C4-2B (cell line): Measurements from ENCODE around the gene TRAF3.

Experiments
- CTCF ChIP-seq: fragments of 450-650 bp; conservative IDR thresholded peaks from 2 replicates; pipeline ENCODE4 v1.5.1; 2017; ENCODE audit warnings: mild to moderate bottlenecking
- ZFX ChIP-seq: fragments of 450-650 bp; IDR thresholded peaks from 2 replicates; pipeline ENCODE4 v1.6.1; 2017

DNA sequence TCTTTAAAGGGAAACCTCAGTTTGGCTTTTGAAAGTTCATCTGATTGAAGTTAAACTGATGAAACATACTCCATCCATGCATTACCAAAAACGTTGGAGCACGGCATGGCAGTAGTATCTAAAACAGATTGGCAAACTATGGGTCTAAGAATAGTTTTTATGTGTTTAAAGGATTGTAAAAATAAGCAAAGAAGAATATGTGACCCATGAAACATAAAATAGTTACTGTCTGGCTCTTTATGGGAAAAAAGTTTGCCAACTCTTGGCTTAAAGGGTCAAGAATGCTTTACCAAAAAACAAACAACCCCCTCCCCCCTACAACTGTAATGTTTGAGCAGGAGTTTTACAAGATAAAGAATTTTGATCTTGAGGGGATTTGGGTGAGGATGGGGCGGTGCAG, 32.6 kb downstream of the TRAF3 start:
- TF ChIP-seq CTCF, result no peak
- no peak for TF ChIP-seq ZFX
